ENCODE measurements around the gene PRAMEF4. TPM values are rescaled to one million over a fixed set of nuclear protein-coding genes. Genes with fewer than 3 reads are reported as not detected.
"Not testable (repeated sequence)": the region's sequence is repeated elsewhere in the genome, so short reads cannot be mapped to it uniquely, and the experiment has no call there.

Gene PRAMEF4
- not detected for total RNA-seq
- total RNA-seq, result 0 reads per million in 2 donors

- H3K36me3 Mint-ChIP-seq (ENCODE audit: low read depth); H3K4me3 Mint-ChIP-seq; H3K27ac Mint-ChIP-seq; ATAC-seq; DNase-seq; H3K27me3 Mint-ChIP-seq; H3K4me1 Mint-ChIP-seq; H3K9me3 ChIP-seq (ENCODE audit: control insufficient read depth, low read length, poor library complexity, severe bottlenecking): not testable (repeated sequence)
These were observed at the start of gene PRAMEF4 for GRCh38 chr1:12886101-12886500. Gene PRAMEF4 (minus strand): TSS chr1:12886201. CDS start chr1:12883394, 2,807 bp downstream.

GRCh38 chr1:12924368-12924767 is 38.4 kb upstream of the PRAMEF4 start:
- not testable (repeated sequence) for H3K27me3 Mint-ChIP-seq; H3K4me3 Mint-ChIP-seq; H3K4me1 Mint-ChIP-seq; DNase-seq; H3K36me3 Mint-ChIP-seq (ENCODE audit: low read depth); ATAC-seq; H3K9me3 ChIP-seq (ENCODE audit: control insufficient read depth, low read length, poor library complexity, severe bottlenecking); H3K27ac Mint-ChIP-seq

GRCh38 chr1:12921749-12922148 is 35.7 kb upstream of the PRAMEF4 start:
- H3K9me3 ChIP-seq (ENCODE audit: control insufficient read depth, low read length, poor library complexity, severe bottlenecking); H3K4me3 Mint-ChIP-seq; ATAC-seq; DNase-seq; H3K36me3 Mint-ChIP-seq (ENCODE audit: low read depth); H3K27me3 Mint-ChIP-seq; H3K27ac Mint-ChIP-seq; H3K4me1 Mint-ChIP-seq: not testable (repeated sequence)

DNA sequence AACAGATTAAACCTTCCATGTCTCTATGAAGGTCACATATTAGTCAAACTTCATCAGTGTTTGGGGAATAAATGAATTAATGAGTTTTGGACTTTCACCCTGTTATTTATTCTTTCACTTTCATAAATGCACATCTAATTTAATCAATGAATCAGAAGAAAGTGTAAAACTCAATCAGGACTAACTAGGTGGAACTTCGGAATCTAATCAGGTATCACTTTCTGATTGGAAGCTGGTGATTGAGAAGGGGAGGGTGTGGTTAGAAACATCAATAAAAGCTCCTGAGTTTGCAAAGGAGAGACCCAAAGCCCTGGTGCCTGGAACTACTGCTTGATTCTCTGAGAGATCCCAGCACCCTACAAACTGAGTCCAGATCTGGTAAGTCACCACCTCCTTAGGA is 30.3 kb upstream of the PRAMEF4 start, which contains the start of gene PRAMEF7:
Gene PRAMEF7, plus strand, starts transcription at position 301 of the 400 bp plus-strand sequence. CDS start 1,083 bp downstream, outside the sequence.
- not testable (repeated sequence) for H3K27ac Mint-ChIP-seq; H3K27me3 Mint-ChIP-seq; H3K36me3 Mint-ChIP-seq (ENCODE audit: low read depth); H3K4me3 Mint-ChIP-seq; H3K9me3 ChIP-seq (ENCODE audit: control insufficient read depth, low read length, poor library complexity, severe bottlenecking); H3K4me1 Mint-ChIP-seq; ATAC-seq; DNase-seq

- H3K4me3 Mint-ChIP-seq; H3K27ac Mint-ChIP-seq; DNase-seq; H3K27me3 Mint-ChIP-seq; H3K4me1 Mint-ChIP-seq; H3K36me3 Mint-ChIP-seq (ENCODE audit: low read depth); ATAC-seq; H3K9me3 ChIP-seq (ENCODE audit: control insufficient read depth, low read length, poor library complexity, severe bottlenecking): not testable (repeated sequence)
These were observed 18.0 kb upstream of the PRAMEF4 start for GRCh38 chr1:12903793-12904572.

DNA sequence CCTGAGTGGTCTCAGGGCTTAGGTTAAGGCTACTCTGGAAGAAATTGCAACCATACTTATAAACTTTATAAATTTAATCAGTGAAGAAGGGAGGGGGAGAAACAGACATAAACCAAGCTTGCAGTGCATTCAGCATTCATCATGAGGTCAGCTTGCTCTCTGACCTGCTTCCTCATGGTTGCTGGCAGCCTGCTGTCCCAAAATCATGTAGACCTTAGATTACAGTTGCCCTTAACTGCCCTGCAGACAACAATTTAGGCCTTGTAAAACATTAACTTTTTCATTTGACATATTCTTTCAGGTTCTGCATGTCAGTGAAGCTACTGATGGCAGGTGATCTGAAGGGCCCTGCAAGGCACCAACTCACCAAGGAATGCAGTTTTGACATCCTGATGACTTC is 13.2 kb upstream of the PRAMEF4 start:
- not testable (repeated sequence) for DNase-seq; H3K9me3 ChIP-seq (ENCODE audit: control insufficient read depth, low read length, poor library complexity, severe bottlenecking); H3K36me3 Mint-ChIP-seq (ENCODE audit: low read depth); H3K27me3 Mint-ChIP-seq; ATAC-seq; H3K27ac Mint-ChIP-seq; H3K4me1 Mint-ChIP-seq; H3K4me3 Mint-ChIP-seq

DNA sequence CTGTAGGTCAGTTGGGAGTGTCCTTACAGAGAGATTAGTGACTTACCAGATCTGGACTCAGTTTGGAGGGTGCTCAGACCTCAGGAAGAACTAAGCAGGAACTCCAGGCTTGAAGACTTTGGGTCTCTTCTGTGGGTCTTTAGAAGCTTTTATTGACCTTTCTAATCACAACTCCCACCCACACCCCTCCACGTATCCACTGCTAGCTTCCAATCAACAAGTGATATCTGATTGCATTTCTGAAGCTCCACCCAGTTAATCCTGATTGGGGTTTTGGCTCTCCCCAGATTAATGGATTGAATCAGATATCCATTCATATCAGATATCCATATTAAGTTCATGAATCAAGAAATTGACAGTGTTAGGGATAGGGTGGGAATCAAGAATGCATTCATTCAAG is 12.2 kb upstream of the PRAMEF4 start, which contains the start of gene PRAMEF10:
Gene PRAMEF10, minus strand, starts transcription at position 101 of the 400 bp plus-strand sequence. CDS start 2,423 bp downstream, outside the sequence.
- not testable (repeated sequence) for H3K4me3 Mint-ChIP-seq; H3K27ac Mint-ChIP-seq; DNase-seq; H3K27me3 Mint-ChIP-seq; ATAC-seq; H3K9me3 ChIP-seq (ENCODE audit: control insufficient read depth, low read length, poor library complexity, severe bottlenecking); H3K4me1 Mint-ChIP-seq; H3K36me3 Mint-ChIP-seq (ENCODE audit: low read depth)

DNA sequence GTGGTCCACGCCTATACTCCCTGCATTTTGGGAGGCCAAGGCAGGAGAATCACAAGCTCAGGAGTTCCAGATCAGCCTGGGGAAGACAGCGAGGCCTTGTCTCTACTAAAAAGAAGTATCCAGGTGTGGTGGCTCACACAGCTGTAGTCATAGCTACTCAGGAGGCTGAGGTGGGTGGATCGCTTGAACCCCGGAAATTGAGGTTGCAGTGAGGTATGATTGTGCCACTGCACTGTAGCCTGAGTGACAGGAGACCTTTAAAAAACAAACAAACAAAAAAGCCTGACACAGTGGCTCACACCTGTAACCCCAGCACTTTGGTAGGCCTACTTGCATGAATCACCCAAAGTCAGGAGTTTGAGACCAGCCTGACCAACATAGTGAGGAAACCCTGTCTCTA is 7.5 kb downstream of the PRAMEF4 start:
- H3K36me3 Mint-ChIP-seq (ENCODE audit: low read depth); H3K27me3 Mint-ChIP-seq; ATAC-seq; H3K27ac Mint-ChIP-seq; H3K4me3 Mint-ChIP-seq; H3K9me3 ChIP-seq (ENCODE audit: control insufficient read depth, low read length, poor library complexity, severe bottlenecking); H3K4me1 Mint-ChIP-seq; DNase-seq: not testable (repeated sequence)

DNA sequence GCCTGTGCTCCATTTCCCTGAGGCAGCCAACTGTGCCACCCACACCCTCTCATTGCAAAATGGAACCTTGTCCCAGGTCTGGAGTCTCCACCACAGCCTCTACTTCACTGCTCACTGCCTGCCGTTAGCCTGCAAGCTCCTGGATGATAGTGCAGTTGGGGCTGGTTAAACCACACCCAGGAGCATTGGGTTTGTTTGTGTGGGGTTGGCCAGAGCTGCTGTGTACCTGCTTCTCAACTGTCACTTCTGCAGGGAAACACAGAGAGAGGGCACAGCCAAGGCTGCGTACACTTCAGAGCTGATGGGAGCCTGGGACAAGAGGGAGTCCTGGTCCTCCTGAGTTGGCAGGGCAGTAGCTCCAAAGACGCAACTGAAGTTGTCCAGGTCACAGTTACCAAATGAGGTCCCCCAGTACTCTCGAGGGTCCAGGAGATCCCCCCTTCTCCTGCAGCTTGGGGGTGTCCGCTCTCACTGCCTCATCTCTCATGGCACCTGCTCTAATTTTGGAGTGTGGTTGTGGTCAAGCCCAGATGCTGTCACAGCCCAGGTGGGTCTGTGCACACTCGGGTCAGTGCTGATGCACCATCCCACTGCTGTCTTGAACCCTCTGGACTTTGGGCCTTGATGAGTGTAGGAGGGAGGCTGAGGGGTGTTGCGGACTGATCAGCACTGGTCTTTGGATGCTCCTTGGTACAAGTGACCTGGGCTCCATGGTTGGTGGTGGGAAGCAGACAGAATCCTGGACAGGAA is 22.7 kb downstream of the PRAMEF4 start:
- ATAC-seq; H3K27ac Mint-ChIP-seq; H3K9me3 ChIP-seq (ENCODE audit: control insufficient read depth, low read length, poor library complexity, severe bottlenecking); H3K4me1 Mint-ChIP-seq; H3K36me3 Mint-ChIP-seq (ENCODE audit: low read depth); DNase-seq; H3K4me3 Mint-ChIP-seq: not testable (repeated sequence)
- peaks cover 13% of the 10 kb centered on the region for H3K27me3 Mint-ChIP-seq

- not testable (repeated sequence) for H3K27ac Mint-ChIP-seq, ATAC-seq
These were observed 29.2 kb downstream of the PRAMEF4 start, which contains the start of gene PRAMEF2 for GRCh38 chr1:12856786-12857185. Gene PRAMEF2 (plus strand): TSS chr1:12857086. CDS start chr1:12859010, 1,924 bp downstream.

DNA sequence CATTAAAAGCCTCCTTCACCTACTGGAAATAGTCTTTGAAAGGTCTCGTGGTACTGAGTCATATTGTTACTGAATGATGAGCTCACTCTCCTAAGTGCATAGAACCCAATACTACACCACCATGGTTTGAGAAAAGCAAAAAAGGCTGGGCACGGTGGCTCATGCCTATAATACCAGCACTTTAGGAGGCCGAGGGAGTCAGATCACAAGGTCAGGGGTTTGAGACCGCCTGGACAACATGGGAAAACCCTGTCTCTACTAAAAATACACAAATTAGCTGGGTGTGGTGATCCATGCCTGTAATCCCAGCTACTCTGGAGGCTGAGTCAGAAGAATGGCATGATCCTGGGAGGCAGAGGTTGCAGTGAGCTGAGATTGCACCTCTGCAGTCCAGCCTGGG is 34.2 kb downstream of the PRAMEF4 start:
- H3K36me3 Mint-ChIP-seq (ENCODE audit: low read depth), result no peaks in the 10 kb centered on the region
- no peaks in the 10 kb centered on the region for H3K4me1 Mint-ChIP-seq
- no peaks in the 10 kb centered on the region for H3K9me3 ChIP-seq (ENCODE audit: control insufficient read depth, low read length, poor library complexity, severe bottlenecking)
- no peak overlapping the region for H3K27ac Mint-ChIP-seq
- DNase-seq, result no peak
- no peak overlapping the region for H3K4me3 Mint-ChIP-seq
- no peak for ATAC-seq
- H3K27me3 Mint-ChIP-seq, result peaks cover 12% of the 10 kb centered on the region

More at GRCh38 chr1:12856786-12857185, 29.2 kb downstream of the PRAMEF4 start, which contains the start of gene PRAMEF2:
- H3K4me3 Mint-ChIP-seq; H3K4me1 Mint-ChIP-seq; DNase-seq; H3K36me3 Mint-ChIP-seq (ENCODE audit: low read depth); H3K9me3 ChIP-seq (ENCODE audit: control insufficient read depth, low read length, poor library complexity, severe bottlenecking): not testable (repeated sequence)
- peaks cover 19% of the 10 kb centered on the region for H3K27me3 Mint-ChIP-seq

DNA sequence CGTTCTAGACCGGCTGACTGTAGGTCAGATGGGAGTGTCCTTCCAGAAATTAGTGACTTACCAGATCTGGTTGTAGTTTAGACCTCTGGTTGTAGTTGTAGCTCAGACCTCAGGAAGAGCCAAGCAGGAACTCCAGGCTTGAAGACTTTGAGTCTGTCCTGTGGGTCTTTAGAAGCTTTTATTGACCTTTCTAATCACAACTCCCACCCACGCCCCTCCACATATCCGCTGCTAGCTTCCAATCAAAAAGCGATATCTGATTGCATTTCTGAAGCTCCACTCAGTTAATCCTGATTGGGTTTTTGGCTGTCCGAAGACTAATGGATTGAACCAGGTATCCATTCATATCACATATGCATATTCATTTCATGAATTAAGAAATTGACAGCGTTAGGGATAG is 37.4 kb downstream of the PRAMEF4 start, which contains the start of gene HNRNPCL1:
Gene HNRNPCL1, minus strand, starts transcription at position 101 of the 400 bp plus-strand sequence. CDS start 431 bp downstream, outside the sequence.
- H3K27me3 Mint-ChIP-seq; H3K4me1 Mint-ChIP-seq; H3K27ac Mint-ChIP-seq; ATAC-seq; DNase-seq; H3K36me3 Mint-ChIP-seq (ENCODE audit: low read depth); H3K4me3 Mint-ChIP-seq; H3K9me3 ChIP-seq (ENCODE audit: control insufficient read depth, low read length, poor library complexity, severe bottlenecking): not testable (repeated sequence)

DNA sequence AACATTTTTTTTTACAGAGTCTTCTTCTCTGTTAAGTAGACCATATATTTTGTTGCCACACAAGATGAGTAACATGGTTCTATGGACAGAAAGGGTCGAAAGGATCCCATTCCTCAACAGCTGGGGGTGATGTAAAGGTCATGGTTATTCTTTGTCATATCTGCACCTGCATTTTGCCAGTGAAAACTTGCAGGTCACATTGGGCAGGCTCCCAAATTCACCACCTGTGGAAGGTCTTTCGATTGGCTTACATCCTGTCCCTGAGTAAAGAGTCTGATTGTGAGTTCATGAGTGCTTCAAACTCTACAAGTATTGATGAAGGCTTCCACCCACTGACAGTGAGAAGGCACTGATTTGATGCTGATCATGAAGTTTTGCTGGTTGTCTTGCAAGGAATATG is 52.8 kb downstream of the PRAMEF4 start:
- not testable (repeated sequence) for H3K4me1 Mint-ChIP-seq; H3K4me3 Mint-ChIP-seq; H3K36me3 Mint-ChIP-seq (ENCODE audit: low read depth); ATAC-seq; H3K9me3 ChIP-seq (ENCODE audit: control insufficient read depth, low read length, poor library complexity, severe bottlenecking); DNase-seq; H3K27ac Mint-ChIP-seq
- peaks cover 14% of the 10 kb centered on the region for H3K27me3 Mint-ChIP-seq
